Breast epithelium (tissue), 4 donors: ENCODE results near the gene UNKL. TPM values are rescaled to one million over a fixed set of nuclear protein-coding genes. Genes with fewer than 3 reads are reported as not detected.

Experiments
- DNase-seq, 2 donors: peaks; one replicate each; pipeline ENCODE4 v3.0.0-alpha.2; 2019; ENCODE audit warnings: low spot score in 2 of 2
- H3K27ac ChIP-seq, 2 donors: fragments of 200-600 bp; sonication (generic) in 1 of 2; one replicate each; pipeline ENCODE4 v1.5.1; 2016 to 2019; ENCODE audit warnings: mild to moderate bottlenecking in 1 of 2
- H3K27me3 ChIP-seq, 2 donors: fragments of 200-600 bp; sonication (generic) in 1 of 2; one replicate each; pipeline versions ENCODE4 v1.5.1 to v1.6.0; 2017 to 2019; ENCODE audit warnings: control low read depth in 1 of 2, mild to moderate bottlenecking in 1 of 2
- H3K36me3 ChIP-seq: fragments of 200-600 bp; one replicate; pipeline ENCODE4 v1.5.1; 2019
- H3K4me1 ChIP-seq, 2 donors: fragments of 200-600 bp; sonication (generic); one replicate each; pipeline ENCODE4 v1.5.1; 2016 to 2019; ENCODE audit warnings: control low read depth in 1 of 2
- H3K4me3 ChIP-seq, 3 donors: fragments of 200-600 bp; sonication (generic); 1 replicate in 2 of 3; 2 replicates in 1 of 3; pipeline ENCODE4 v1.5.1; 2016 to 2019; ENCODE audit warnings: mild to moderate bottlenecking in 3 of 3, moderate library complexity in 2 of 3
- H3K9me3 ChIP-seq, 2 donors: fragments of 200-600 bp; sonication (generic) in 1 of 2; one replicate each; pipeline ENCODE4 v1.5.1; 2016 to 2019; ENCODE audit warnings: control low read depth in 1 of 2
- CTCF ChIP-seq, 3 donors: fragments of 450-650 bp; IDR thresholded peaks; one replicate each; pipeline ENCODE4 v1.5.1; 2016 to 2017; ENCODE audit warnings: antibody characterized with exemption in 3 of 3, mild to moderate bottlenecking in 3 of 3, moderate library complexity in 3 of 3
- POLR2A ChIP-seq: fragments of 450-650 bp; IDR thresholded peaks from one replicate; pipeline ENCODE4 v1.6.1; 2016; ENCODE audit warnings: antibody characterized with exemption, mild to moderate bottlenecking, moderate library complexity
- POLR2AphosphoS5 ChIP-seq, 3 donors: sonication (generic); formaldehyde crosslinking; IDR thresholded peaks; one replicate each; pipeline ENCODE4 v1.6.1; 2017; ENCODE audit warnings: antibody characterized with exemption in 3 of 3
- intact Hi-C: fragments of 100-400 bp; cut with DNase I; formaldehyde crosslinking; loops from one replicate; pipeline ENCODE4 v1.15.1; 2023; ENCODE audit warnings: low total_unique reads
- total RNA-seq, 3 donors: library from RNA; depleted of rRNA; stranded (reverse); fragments of >200 nt; gene quantifications; one replicate each; pipeline ENCODE4 v1.1.0, GENCODE V29; 2016

UNKL gene
- total RNA-seq, 3 donors from 2014 or later = 18.6 to 28.5 (median 27.5) TPM

GRCh38 chr16:1361685-1362360 lies 52.7 kb downstream of the UNKL start:
- no peak for TF ChIP-seq POLR2AphosphoS5 (IDR thresholded peaks at IDR 0.05)
- TF ChIP-seq CTCF (IDR thresholded peaks at IDR 0.05) = no peak
- no peak for TF ChIP-seq POLR2A
- no peaks in the 10 kb centered on the region for H3K27me3 ChIP-seq
- no peaks in the 10 kb centered on the region for H3K9me3 ChIP-seq
- no peak overlapping the region for H3K4me3 ChIP-seq
- no peak for DNase-seq
- H3K27ac ChIP-seq = no peak overlapping the region
- peaks cover 19% of the 10 kb centered on the region for H3K36me3 ChIP-seq
- intact Hi-C loops = no loop called here
- H3K4me1 ChIP-seq = no peaks in the 10 kb centered on the region

GRCh38 chr16:1357906-1358566 lies 56.5 kb downstream of the UNKL start:
- no peak for DNase-seq
- Histone ChIP-seq H3K27me3 (no peaks in the 10 kb centered on the region), H3K27ac (no peak overlapping the region), H3K36me3 (peaks cover 8% of the 10 kb centered on the region), H3K9me3 (no peaks in the 10 kb centered on the region), H3K4me1 (no peaks in the 10 kb centered on the region), H3K4me3 (no peak overlapping the region)
- intact Hi-C loops = loop anchor here (2.0 kb wide), 1 partner anchor 23 kb away; no protein-coding TSS in a partner anchor
- no peak for TF ChIP-seq CTCF (IDR thresholded peaks at IDR 0.05)
- no peak for TF ChIP-seq POLR2AphosphoS5 (IDR thresholded peaks at IDR 0.05)
- no peak for TF ChIP-seq POLR2A

GRCh38 chr16:1356061-1356900 lies 58.2 kb downstream of the UNKL start:
- TF ChIP-seq POLR2A (no peak), POLR2AphosphoS5 (IDR thresholded peaks at IDR 0.05) (no peak), CTCF (IDR thresholded peaks at IDR 0.05) (no peak)
- no peak overlapping the region for H3K4me3 ChIP-seq
- H3K9me3 ChIP-seq = no peaks in the 10 kb centered on the region
- no peaks in the 10 kb centered on the region for H3K27me3 ChIP-seq
- H3K27ac ChIP-seq = no peak overlapping the region
- H3K4me1 ChIP-seq = peaks cover 3 to 6% of the 10 kb centered on the region in 2 donors
- H3K36me3 ChIP-seq = no peaks in the 10 kb centered on the region
- DNase-seq = no peak
- intact Hi-C loops = no loop called here

GRCh38 chr16:1355591-1355990 lies 58.9 kb downstream of the UNKL start:
- no peak overlapping the region for H3K4me3 ChIP-seq
- TF ChIP-seq POLR2A (no peak), POLR2AphosphoS5 (IDR thresholded peaks at IDR 0.05) (no peak), CTCF (IDR thresholded peaks at IDR 0.05) (no peak)
- intact Hi-C loops = no loop called here

More at GRCh38 chr16:1355591-1355990, 58.9 kb downstream of the UNKL start:
- H3K36me3 ChIP-seq = no peaks in the 10 kb centered on the region
- H3K27ac ChIP-seq = no peak overlapping the region
- H3K27me3 ChIP-seq = no peaks in the 10 kb centered on the region
- DNase-seq = no peak
- H3K4me1 ChIP-seq = peaks cover 3 to 8% of the 10 kb centered on the region in 2 donors
- H3K9me3 ChIP-seq = no peaks in the 10 kb centered on the region
